Fibroblast of skin of right biceps (primary cell): ENCODE data around the gene AGO3.
"Not testable (repeated sequence)": the region's sequence is repeated elsewhere in the genome, so short reads cannot be mapped to it uniquely, and the experiment has no call there.

Source experiments
- DNase-seq: peaks from one replicate; pipeline ENCODE4 v3.0.0-alpha.2; 2013

The AGO3 gene

DNA sequence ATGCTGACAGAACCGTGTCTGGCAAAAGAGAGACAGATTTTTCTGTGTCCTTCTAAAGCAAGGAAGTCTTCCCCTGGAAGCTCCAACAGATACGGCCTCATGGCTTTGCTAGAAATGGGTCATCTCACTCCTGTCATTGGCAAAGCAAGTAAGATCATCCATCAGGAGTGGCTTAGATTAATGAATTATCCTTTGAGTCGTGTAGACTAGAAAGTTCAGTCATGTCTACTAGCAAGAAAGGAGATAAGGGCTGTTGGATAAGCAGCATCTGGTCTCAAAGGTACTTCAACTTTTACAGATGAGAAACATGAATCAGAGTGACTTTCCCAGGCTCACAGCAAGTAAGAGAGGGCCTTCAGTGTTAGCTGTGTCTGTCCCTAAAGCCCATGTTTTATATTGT, 3.4 kb upstream of the AGO3 start:
- DNase-seq = no peak

DNA sequence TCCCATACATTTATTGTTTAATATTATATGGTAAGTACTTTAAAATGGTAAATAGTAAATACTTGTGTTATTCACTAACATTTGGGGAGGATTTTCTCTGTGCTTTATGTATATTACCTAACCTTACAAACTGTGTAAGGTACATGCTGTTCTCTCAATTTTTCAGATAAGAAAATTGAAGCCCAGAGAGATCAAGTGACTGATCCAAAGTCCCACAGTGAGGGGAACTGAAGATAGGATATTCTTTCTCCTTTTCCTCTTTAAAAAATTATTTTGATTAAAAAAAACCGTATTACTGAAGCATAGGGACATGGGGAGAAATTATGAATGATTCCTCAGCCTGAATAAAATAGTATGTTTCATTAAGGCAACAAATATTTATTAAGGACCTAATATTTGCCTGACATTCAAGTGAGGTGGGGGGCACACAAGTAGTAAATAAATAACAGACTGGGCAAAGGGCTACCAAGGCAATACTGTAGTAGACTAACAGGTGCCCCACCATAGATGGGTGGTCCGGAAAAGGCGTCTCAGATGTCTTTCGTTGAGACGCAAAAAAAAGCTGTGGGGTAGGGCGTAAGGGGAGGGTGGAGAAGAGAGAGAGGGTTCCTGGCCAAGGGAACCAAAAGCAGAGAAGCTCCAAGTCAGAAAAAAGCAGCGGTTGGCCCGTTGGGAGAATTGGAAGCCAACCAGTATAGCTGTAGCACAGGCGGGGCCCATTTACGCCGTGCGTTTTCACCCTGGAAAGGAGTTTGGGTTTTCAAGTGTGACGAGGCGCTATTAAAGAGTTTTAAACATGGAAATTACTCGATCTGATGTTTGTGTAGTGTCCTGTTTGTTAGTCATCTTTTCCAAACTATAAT, 944 bp upstream of the AGO3 start:
- peak; percentile 48 for DNase-seq

DNA sequence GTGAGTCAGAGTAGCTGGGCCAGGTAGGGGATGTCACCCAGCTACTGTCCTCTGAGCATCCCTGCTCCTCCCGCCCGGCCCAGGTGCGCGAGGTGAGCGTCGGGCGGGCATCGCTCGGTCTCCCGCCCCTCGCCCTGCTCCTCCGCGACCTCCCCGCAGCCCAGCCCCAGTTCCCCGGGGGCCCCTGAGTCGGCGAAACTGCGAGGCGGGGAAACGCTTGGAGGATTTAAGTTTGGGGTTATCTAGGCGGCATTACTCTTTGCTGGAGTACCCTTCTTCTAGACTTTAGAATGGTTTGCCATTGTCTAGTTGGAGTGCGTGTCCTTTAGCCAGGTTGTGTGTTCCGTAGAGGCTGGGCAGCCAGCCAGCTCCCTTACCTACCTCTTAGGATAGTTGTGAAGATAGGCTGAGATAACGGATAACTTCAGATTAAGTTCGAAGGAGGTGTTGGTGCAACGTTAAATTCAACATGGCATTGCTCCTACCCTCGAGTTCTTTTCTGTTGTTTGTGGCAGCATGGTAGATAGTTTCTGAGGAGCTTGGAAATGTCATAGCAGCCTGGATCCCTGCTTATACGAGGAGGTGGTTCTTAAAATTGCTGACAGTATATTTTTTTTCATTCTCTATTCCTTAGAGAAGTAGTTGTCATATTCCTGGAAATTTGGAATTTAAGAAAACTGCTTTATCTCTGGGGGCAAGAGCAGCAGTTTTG, 697 bp downstream of the AGO3 start:
- DNase-seq = peak; percentile 7

DNA sequence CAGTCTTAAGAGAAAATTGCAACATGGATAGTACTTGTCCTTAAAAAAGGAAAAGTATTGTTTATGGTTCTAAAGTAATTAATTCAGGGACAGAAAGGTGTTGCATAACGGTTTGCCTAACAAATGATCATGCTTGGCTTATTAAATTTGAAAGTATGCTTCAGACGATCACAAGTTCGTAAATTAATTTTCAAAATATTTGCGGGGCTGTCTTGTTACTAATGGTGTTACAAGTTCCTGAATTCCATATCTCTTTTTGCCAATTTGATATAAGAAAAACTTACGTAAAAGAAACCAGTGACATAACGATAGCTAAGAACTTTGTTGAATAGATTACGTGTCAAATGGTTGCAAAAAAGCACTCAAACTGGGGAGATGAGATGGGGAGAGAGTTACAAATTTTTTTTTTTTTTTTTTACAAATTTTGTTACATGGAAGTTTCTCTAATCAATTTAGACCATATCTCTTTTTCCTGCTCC, 1.3 kb downstream of the AGO3 start:
- DNase-seq = no peak

DNA sequence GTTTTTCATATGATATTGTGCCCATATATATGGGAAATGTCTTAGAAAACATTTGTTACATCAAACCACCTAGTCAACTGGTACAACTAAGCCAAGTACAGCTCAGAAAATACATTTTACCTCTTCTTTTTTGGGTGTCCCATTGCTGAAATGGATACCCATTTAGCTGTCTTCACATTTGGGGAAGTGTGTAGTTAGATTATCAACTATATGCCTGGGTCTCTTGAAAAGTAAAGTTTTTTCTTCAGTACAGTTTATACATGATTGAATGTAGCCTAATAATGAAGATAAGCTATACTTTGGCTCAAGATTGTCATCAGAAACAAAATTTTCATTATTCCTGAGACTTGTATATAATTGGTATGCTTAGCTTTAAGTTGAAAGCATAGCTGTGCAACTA, 2.0 kb downstream of the AGO3 start:
- DNase-seq = no peak

DNA sequence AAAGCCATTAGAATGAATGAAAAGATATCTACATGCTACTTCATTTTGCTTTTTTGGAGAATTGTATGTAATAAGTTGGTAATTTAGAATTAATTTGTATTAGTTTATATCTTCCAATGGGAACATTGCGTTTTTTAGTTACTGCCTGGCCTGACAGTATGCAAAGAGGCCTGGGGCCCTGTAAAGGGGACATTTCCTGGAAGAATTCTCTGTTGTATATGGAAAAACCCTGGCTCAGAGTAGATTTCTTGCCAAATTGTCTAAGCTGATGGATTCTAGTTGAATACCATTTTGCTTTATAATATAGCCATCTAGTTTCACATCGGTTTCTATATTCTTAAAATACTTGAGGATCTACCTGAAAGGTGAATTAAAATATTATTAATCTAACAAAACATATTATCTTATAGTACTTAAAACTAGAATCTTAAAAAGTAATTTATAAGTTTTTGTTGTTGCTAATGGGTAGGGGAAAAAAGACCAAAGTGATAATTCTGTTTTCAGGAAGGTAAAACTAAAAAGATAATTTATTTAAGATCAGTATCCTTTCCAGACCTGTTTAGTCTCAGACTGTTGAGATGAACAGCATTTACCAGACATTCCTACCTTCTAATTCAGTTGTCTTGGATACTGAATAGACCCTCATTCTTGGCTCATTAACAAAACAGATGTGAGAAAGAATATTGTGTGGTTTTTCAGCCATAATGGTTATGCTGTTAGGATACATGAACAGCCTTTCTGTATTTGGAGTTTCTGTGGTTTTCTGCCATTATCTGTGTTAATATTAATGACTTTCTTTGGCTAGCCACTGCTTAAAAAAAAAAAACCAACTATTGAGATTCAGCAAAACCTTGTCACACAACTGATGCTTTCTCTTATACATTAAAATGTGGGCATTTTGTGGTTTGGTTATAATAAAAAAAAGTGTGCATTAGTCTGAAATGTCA, 4.8 kb downstream of the AGO3 start:
- DNase-seq = peak; percentile 43

DNA sequence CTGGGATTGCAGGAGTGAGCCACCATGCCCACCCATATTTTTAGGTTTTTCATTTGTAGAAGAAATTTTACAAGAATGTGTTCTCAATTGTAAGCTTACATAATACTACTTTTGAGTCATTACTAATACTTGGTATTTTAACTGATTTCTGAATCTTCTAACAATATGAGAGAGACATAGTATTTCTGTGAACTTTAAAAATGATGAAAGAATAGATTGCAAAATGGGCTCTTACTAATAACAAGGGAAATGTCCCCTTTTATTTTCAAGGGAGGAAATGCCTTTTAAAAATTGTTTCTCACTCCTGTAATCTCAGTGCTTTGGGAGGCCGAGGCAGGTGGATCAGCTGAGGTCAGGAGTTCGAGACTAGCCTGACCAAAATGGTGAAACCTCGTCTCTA, 5.9 kb downstream of the AGO3 start:
- no peak for DNase-seq

DNA sequence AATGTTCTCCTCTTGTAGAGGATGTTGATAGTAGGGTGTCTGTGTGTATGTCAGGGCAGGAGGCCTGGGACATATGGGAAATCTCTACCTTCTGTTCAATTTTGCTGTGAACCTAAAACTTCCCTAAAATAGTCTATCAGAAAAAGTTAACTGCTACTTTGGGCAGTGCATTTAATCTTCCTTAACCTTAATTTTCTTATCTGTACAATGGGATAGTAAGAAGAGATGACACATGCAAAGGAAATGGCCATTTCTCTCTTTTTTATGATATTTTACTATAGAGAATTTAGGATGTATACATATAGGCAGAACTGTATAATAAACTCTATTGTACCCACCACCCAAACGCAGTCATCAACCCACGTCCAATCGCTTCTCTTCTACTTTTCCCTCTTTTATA, 8.6 kb downstream of the AGO3 start:
- no peak for DNase-seq

DNA sequence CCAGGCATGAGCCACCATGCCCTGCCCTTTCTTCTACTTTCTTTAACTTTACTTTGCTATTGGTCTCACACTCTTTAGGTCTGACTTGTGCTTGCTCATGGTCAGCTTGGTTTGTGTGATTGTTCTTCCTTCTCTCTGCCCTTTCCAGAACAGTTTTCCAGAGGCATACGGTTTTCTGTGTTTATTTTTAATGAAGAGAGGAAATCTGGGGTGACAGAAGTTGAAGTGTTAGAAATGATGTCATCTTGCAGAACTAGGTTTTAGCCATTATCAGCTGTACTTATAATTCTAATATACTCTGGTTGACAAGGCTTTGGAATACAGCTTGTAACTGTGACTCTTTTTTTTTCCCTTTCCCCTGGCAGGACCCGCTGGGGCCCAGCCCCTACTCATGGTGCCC, 14.4 kb downstream of the AGO3 start:
- no peak for DNase-seq

DNA sequence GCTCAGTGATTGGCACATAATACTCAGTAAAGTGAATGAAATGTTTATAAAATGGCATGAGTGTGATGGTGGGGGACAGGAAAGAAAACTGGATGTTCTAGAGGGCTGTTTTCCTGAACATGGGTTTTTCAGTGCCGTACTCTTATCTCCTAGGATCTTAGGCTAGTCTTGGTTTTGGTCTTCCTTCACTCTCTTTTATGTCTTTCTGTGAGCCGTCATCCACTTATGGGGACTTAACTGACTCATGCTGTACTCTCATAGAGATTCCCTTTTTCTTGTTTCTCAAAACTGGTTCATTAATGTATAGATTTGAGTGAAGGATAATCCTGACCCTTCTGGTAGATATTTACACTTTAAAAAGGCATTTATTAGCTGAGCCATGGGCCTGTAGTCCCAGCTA, 16.6 kb downstream of the AGO3 start:
- no peak for DNase-seq

DNA sequence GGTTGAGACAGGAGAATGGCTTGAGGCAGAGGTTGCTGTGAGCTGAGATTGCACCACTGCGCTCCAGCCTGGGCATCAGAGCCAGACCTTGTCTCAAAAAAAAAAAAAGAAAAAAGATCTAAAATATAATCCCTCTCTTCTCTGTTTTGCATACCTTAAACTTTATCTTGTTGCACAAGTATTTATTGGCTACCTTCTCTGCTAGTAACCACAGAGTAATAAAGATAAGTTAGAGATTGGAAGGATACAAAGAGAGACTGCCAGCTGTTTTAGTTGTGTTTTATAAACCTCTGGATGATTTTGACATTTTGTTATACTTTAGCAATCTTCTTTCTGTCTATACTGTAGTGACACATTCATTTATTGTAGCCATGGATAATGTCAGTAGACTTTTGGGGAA, 27.7 kb downstream of the AGO3 start:
- no peak for DNase-seq

DNA sequence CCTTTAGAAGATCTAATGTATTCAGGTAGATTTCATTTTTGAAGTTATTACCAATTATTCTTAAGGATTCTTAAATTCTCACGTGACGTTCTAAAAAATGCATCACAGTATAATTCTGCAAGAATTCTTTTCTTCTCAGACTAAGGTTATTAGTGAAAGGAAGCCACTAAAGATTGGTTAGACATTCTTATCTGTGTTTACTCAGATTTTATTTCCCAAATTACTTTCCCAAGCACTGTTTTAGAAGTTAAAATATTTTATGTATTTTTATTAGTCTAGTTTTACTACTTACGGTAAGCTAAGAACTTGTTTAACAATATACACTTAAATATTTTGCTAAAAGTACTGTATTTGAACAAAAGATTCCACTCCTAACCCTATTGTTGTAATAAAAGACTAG, 28.4 kb downstream of the AGO3 start:
- no peak for DNase-seq

DNA sequence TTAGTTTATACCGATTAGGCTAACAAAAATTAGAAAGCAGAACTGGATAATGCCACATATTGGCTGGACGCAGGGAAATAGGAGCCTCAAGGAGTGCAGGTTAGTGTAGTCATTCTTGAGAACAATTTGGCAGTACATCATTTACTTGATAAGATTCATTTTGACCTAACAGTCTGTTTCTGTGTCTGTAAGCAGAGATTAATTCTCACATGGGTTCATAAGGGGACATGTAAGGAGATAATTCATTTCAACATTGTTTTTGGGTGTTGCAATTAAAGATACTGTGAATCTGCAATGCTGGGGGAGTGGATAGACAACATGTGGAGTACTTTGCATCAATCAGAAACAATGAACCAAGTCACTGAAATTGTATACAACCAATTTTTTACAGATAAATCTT, 32.0 kb downstream of the AGO3 start:
- DNase-seq = no peak

DNA sequence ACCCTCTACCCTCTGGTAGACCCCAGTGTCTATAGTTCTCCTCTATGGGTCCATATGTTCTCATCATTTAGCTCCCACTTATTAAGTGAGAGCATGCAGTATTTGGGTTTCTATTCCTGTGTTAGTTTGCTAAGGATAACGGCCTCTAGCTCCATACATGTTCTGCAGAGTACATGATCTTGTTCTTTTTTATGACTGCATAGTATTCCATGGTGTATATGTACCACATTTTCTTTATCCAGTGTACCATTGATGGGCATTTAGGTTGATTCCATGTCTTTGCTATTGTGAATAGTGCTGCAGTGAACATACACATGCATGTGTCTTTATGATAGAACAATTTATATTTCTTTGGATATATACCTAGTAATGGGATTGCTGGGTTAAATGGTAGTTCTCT, 33.4 kb downstream of the AGO3 start:
- not testable (repeated sequence) for DNase-seq

DNA sequence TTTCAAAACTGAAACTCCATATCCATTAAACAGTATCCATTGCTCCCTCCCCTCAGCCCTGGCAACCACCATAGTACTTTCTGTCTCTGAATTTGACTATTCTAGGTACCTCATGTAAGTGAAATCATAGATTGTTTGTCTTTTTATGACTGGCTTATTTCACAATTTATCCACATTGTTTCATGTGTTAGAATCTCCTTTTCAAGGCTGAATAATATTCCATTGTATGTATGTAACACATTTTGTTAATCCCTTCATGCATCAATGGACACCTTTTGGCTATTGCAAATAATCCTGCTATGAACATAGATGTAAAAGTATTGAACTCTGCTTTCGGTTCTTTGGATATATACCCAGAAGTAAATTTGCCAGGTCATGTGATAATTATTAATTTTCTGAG, 37.5 kb downstream of the AGO3 start:
- no peak for DNase-seq

DNA sequence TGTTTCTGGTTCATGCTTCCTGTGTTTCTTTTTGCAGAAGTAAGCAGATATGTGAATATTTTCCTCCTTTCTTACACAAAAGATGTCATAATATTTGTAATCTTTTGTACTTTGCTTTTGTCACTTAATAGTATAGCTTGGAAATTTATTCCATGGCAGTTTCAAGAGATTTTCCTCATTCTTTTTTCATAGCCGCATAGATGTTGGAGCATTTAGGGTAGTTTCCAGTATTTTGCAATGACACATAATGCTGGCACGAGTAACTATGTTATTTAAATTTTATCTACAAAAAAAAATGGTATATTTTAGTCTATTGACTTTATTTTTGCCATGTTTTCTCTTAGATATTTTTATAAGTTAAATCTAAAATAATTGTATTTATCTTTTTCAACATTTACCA, 40.7 kb downstream of the AGO3 start:
- DNase-seq = no peak

DNA sequence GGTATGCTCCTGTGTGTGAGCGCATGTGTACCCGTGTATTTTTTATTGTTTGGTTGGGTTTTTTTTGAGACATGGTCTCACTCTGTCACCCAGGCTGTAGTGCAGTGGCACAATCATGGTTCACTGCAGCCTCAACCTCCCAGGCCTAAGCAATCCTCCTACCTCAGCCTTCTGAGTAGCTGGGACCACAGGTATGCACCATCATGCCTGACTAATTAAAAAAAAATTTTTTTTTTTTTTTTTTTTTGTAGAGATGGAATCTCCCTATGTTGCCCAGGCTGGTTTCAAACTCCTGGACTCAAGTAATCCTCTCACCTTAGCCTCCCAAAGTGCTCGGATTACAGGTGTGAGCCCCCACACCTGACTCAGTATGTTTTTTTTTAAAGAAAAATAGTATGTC, 41.7 kb downstream of the AGO3 start:
- DNase-seq = not testable (repeated sequence)

DNA sequence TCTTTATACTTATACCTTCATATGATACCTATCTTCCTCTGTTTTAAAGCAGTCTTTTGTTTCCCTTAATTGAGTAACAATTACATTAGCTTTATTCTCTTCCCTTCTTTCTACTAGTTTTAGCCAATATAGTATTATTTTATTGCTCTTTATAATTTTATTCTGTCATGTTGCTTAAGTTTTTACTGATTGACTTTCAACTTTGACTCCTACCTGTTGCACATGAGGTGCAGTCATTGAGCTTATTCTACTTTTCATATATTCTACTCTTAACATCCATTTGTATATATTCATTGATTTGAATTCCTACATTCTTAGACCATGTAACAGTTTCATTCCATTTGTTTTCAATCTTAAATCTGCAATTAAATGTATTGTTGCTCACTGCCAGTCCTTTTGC, 49.2 kb downstream of the AGO3 start:
- DNase-seq = no peak

DNA sequence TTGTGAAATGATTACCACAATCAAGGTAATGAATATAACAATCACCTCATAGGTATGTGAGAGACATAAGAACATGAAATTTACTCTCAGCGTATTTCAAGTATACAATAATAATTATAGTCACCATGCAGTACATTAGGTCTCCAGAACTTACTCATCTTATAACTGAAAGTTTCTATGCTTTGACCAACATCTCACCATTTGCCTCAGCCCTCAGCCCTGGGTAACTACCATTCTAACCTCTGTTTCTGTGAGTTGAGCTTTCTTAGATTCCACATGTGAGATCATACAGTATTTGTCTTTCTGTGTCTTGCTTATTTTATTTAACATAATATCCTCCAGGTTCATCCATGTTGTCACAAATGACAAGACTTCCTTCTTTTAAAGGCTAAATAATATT, 57.3 kb downstream of the AGO3 start:
- DNase-seq = no peak

DNA sequence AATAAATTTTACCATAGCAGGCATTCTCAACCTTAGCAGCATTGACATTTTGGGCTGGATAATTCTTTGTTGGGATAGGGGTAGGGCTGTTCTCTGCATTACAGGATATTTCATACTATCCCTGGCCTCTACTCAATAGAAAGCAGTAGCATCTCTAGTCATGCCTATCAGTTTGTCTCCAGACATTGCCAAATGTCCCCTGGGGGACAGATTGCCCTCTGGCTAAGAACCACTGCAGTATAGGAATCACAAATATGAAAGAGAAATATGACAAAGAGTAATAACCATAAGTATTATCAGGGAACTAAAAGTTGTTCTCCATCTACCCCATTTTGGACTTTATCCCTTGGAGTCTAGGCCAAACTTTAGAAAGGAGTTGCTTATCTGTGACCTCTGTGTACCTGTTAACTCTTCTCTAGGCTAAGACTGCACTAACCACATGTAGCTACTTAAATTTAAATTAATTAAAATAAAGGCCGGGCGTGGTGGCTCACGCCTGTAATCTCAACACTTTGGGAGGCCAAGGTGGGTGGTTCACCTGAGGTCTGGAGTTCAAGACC, 76.1 kb downstream of the AGO3 start:
- DNase-seq = no peak

DNA sequence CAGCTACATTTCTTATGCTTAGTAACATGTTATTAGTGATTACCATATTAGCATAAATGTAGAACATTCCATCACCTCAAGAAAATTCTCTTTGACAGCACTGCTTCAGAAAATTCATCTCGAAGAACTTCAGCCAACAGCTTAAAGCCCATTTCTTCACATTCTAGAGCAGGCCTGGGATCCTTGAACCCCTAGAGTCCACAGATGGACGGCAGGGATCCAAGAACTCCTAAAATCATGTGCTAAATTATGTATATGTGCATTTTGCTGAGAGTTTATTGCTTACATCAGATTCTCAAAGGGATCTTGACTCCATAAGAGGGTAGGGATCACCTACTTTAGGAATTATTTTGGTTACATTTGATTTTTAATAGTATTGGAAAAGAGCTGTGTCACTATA, 76.8 kb downstream of the AGO3 start:
- DNase-seq = no peak

DNA sequence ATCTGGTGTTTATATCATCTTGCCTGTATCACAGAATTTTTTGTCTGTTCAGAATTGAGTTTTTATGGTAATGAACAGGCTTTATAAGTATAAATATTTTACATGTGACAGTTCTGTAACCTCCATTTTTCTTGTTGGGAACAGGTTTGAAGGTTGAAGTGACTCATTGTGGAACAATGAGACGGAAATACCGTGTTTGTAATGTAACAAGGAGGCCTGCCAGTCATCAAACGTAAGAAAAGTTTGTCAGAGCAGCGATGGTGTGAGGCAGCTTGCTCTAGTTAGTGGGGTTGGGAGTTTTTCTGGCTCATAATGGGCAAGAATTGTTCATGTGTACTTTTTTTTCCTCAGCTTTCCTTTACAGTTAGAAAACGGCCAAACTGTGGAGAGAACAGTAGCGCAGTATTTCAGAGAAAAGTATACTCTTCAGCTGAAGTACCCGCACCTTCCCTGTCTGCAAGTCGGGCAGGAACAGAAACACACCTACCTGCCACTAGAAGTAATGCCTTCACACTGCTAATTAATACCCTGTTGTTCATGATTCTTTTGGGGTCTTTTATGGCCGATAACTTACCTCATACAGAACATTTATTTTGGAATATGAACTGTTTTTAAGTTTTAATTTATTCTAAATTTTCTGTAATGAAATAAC, 77.8 kb downstream of the AGO3 start:
- DNase-seq = peak; percentile 70
